Esophagus squamous epithelium (tissue), 5 donors: ENCODE data around the gene TUBD1. TPM values are rescaled to one million over a fixed set of nuclear protein-coding genes. Genes with fewer than 3 reads are reported as not detected.
A peak's percentile ranks its signal among the peaks of the same experiment; 100 is the strongest.

ENCODE experiments used
- DNase-seq: peaks from one replicate; lab custom pipeline; 2025; lab: John Stamatoyannopoulos, UW
- H3K27ac ChIP-seq, 4 donors: fragments of 200-600 bp; sonication (generic); one replicate each; pipeline ENCODE4 v1.5.1; 2016 to 2019; ENCODE audit warnings: mild to moderate bottlenecking in 1 of 4
- H3K27me3 ChIP-seq, 4 donors: fragments of 200-600 bp; sonication (generic); 1 replicate in 3 of 4; 2 replicates in 1 of 4; pipeline versions ENCODE4 v1.5.1 to v1.6.0; 2017 to 2021; ENCODE audit warnings: antibody characterized with exemption in 1 of 4
- H3K36me3 ChIP-seq, 3 donors: fragments of 200-600 bp; sonication (generic); one replicate each; pipeline ENCODE4 v1.5.1; 2016 to 2019
- H3K4me1 ChIP-seq, 3 donors: fragments of 200-600 bp; sonication (generic); one replicate each; pipeline ENCODE4 v1.5.1; 2017 to 2019
- H3K4me3 ChIP-seq, 4 donors: fragments of 200-600 bp; sonication (generic); 1 replicate in 3 of 4; 2 replicates in 1 of 4; pipeline ENCODE4 v1.5.1; 2016 to 2019; ENCODE audit warnings: mild to moderate bottlenecking in 2 of 4, moderate library complexity in 1 of 4
- H3K9me3 ChIP-seq, 3 donors: fragments of 200-600 bp; sonication (generic); one replicate each; pipeline ENCODE4 v1.5.1; 2016 to 2019
- CTCF ChIP-seq, 6 experiments: fragments of 450-650 bp in 4 of 6; fragments of 200-600 bp in 2 of 6; sonication (generic) in 2 of 6; IDR thresholded peaks; one replicate each; pipeline ENCODE4 v1.5.1; 2016 to 2019; ENCODE audit warnings: antibody characterized with exemption in 6 of 6, mild to moderate bottlenecking in 4 of 6, moderate library complexity in 4 of 6
- POLR2A ChIP-seq, 4 donors: fragments of 450-650 bp; IDR thresholded peaks; one replicate each; pipeline ENCODE4 v1.6.1; 2017; ENCODE audit warnings: antibody characterized with exemption in 4 of 4, mild to moderate bottlenecking in 4 of 4, moderate library complexity in 3 of 4
- WGBS, 2 donors: methylation state at CpG; one replicate each; pipeline ENCODE4 v1.1.5; 2018; 5-methylcytosine and 5-hydroxymethylcytosine counted together
- intact Hi-C: fragments of 100-400 bp; cut with DNase I; formaldehyde crosslinking; loops from one replicate; pipeline ENCODE4 v1.15.0; 2022
- total RNA-seq, 4 donors: library from RNA; depleted of rRNA; stranded (reverse); fragments of >200 nt; gene quantifications; one replicate each; pipeline ENCODE4 v1.1.0, GENCODE V29; 2016
- donor health status: DM: yes; HTN: yes; CAD: no.

Gene TUBD1
- total RNA-seq, 4 donors from 2014 or later: 8.0 to 16.0 (median 12.5) TPM

- Histone ChIP-seq H3K4me1 (peaks cover 14 to 53% (median 17%) of the 10 kb centered on the region in 3 donors), H3K27ac (peak overlapping the region in 1 of 4 donors; percentile 48), H3K9me3 (no peaks in the 10 kb centered on the region), H3K4me3 (no peak overlapping the region), H3K27me3 (no peaks in the 10 kb centered on the region), H3K36me3 (peaks cover 0 to 17% (median 0%) of the 10 kb centered on the region in 3 donors)
- intact Hi-C loops: no loop called here
- 76 to 78% methylated on average over 5 of the region's 5 CpGs for WGBS, 2 donors
- DNase-seq: no peak
- TF ChIP-seq POLR2A (IDR thresholded peaks at IDR 0.05) (no peak), CTCF (IDR thresholded peaks at IDR 0.05) (peak in 1 of 6 experiments; percentile 33)
Measured at GRCh38 chr17:59899099-59899498, 6.4 kb upstream of the TUBD1 start.

GRCh38 chr17:59897090-59897489 is 4.3 kb upstream of the TUBD1 start:
- peaks cover 0 to 13% (median 0%) of the 10 kb centered on the region in 3 donors for H3K36me3 ChIP-seq
- H3K27me3 ChIP-seq: no peaks in the 10 kb centered on the region
- WGBS, 2 donors: 69 to 77% methylated on average over 4 of the region's 4 CpGs
- H3K27ac ChIP-seq: no peak overlapping the region
- no peak overlapping the region for H3K4me3 ChIP-seq
- intact Hi-C loops: no loop called here
- DNase-seq: no peak
- peaks cover 17 to 61% (median 19%) of the 10 kb centered on the region in 3 donors for H3K4me1 ChIP-seq
- no peaks in the 10 kb centered on the region for H3K9me3 ChIP-seq
- TF ChIP-seq POLR2A (IDR thresholded peaks at IDR 0.05): no peak
- no peak for TF ChIP-seq CTCF (IDR thresholded peaks at IDR 0.05)

GRCh38 chr17:59893676-59894100 is 945 bp upstream of the TUBD1 start:
- WGBS, 2 donors: 0 to 2% methylated on average over 5 to 11 of the region's 11 CpGs
- DNase-seq: no peak
- Histone ChIP-seq H3K9me3 (no peaks in the 10 kb centered on the region), H3K4me1 (peaks cover 22 to 67% (median 29%) of the 10 kb centered on the region in 3 donors), H3K4me3 (peak overlapping the region; percentile 87 to 100 (median 98)), H3K27me3 (no peaks in the 10 kb centered on the region), H3K36me3 (peaks cover 0 to 29% (median 0%) of the 10 kb centered on the region in 3 donors), H3K27ac (peak overlapping the region; percentile 95 to 97 (median 96))
- TF ChIP-seq POLR2A (IDR thresholded peaks at IDR 0.05) (no peak), CTCF (IDR thresholded peaks at IDR 0.05) (no peak)
- intact Hi-C loops: no loop called here

GRCh38 chr17:59892251-59892923 is 356 bp downstream of the TUBD1 start:
- 3 to 6% methylated on average over 25 of the region's 25 CpGs for WGBS, 2 donors
- Histone ChIP-seq H3K4me1 (peaks cover 21 to 58% (median 29%) of the 10 kb centered on the region in 3 donors), H3K36me3 (peaks cover 0 to 42% (median 0%) of the 10 kb centered on the region in 3 donors), H3K27ac (peak overlapping the region; percentile 92 to 97 (median 96)), H3K4me3 (peak overlapping the region; percentile 87 to 100 (median 98)), H3K9me3 (no peaks in the 10 kb centered on the region), H3K27me3 (no peaks in the 10 kb centered on the region)
- no peak for TF ChIP-seq CTCF (IDR thresholded peaks at IDR 0.05)
- TF ChIP-seq POLR2A (IDR thresholded peaks at IDR 0.05): no peak
- no peak for DNase-seq
- intact Hi-C loops: no loop called here

GRCh38 chr17:59890720-59891119 is 2.0 kb downstream of the TUBD1 start:
- DNase-seq: no peak
- Histone ChIP-seq H3K36me3 (peaks cover 0 to 50% (median 0%) of the 10 kb centered on the region in 3 donors), H3K27ac (peak overlapping the region in 2 of 4 donors; percentile 8 to 97), H3K27me3 (no peaks in the 10 kb centered on the region), H3K9me3 (no peaks in the 10 kb centered on the region), H3K4me1 (peaks cover 21 to 43% (median 26%) of the 10 kb centered on the region in 3 donors), H3K4me3 (no peak overlapping the region)
- intact Hi-C loops: no loop called here
- WGBS, 2 donors: 89 to 95% methylated on average over 2 of the region's 2 CpGs
- TF ChIP-seq CTCF (IDR thresholded peaks at IDR 0.05): no peak
- TF ChIP-seq POLR2A (IDR thresholded peaks at IDR 0.05): no peak
